Esophagus squamous epithelium (tissue), 4 donors: ENCODE results near the gene PLOD3.

Source experiments
- CTCF ChIP-seq, 6 experiments: fragments of 450-650 bp in 4 of 6; fragments of 200-600 bp in 2 of 6; sonication (generic) in 2 of 6; IDR thresholded peaks; one replicate each; pipeline ENCODE4 v1.5.1; 2016 to 2019; ENCODE audit warnings: antibody characterized with exemption in 6 of 6, mild to moderate bottlenecking in 4 of 6, moderate library complexity in 4 of 6
- POLR2A ChIP-seq, 4 donors: fragments of 450-650 bp; IDR thresholded peaks; one replicate each; pipeline ENCODE4 v1.6.1; 2017; ENCODE audit warnings: antibody characterized with exemption in 4 of 4, mild to moderate bottlenecking in 4 of 4, moderate library complexity in 3 of 4

GRCh38 chr7:101186844-101187428 lies 30.4 kb downstream of the PLOD3 start:
- TF ChIP-seq CTCF (IDR thresholded peaks at IDR 0.05) = no peak
- no peak for TF ChIP-seq POLR2A (IDR thresholded peaks at IDR 0.05)
